ENCODE measurements around the gene HS2ST1.
A peak's percentile ranks its signal among the peaks of the same experiment; 100 is the strongest.

The HS2ST1 gene

DNA sequence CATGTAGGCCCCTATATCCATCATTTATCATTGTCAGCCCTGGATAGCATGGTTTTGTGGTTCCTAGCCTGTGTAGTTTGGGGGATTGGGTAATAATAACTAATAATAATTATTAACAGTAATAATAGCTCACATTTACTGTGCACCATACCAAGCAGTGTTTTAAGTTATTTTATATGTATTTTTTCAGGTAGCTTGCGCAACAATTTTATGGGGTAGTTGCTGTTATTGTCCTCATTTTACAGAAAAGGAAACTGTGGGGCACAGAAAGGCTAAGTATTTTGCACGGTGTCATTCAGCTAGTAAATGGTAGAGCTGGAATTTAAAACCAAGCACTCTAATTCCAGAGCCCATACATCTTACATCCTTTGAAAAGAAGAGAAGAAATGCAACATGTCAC is 179.8 kb downstream of the HS2ST1 start:
- no peak overlapping the region for H3K4me3 ChIP-seq
- H3K27ac ChIP-seq: no peak overlapping the region

GRCh38 chr1:87100271-87100670 is 185.8 kb downstream of the HS2ST1 start:
- Histone ChIP-seq H3K27ac (no peak overlapping the region), H3K4me3 (no peak overlapping the region)

DNA sequence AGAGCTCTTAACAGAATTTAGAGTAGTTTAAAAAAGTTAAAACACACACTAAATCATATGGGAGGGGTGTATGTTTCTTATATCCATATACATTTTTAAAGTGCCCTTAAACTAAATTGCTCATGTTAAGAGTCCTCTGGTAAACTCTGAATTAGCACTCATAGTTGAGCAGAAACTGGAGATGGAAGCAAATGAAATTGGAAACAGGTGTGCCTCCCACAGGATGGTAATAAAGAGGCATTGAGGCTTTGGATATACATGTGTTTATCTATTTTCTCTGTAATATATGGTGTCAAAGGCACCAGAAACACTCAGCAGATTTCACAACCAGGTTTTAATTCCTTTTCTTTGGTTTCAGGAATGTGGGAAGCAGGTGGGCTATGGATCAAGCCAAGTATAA is 188.6 kb downstream of the HS2ST1 start:
- Histone ChIP-seq H3K27ac (no peak overlapping the region), H3K4me3 (no peak overlapping the region)

DNA sequence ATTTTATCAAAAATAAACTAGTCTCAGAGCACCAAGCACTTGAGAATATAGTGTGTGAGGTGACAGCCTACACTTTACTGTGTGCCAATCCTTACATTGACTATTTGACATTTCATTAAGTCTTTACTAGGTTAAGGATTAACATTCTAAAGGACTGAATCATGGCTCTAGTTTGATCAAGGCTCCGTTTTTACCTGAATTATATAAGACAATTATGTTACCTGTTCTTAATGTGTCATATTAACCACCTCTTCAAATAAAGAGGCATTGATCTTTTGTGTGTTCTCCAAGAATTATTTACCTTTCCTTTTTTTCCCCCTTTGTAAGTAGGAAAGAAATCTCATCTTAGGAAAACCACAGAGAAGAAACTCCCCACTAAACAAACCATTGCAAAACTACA is 189.7 kb downstream of the HS2ST1 start:
- no peak overlapping the region for H3K4me3 ChIP-seq
- no peak overlapping the region for H3K27ac ChIP-seq

GRCh38 chr1:87104945-87105344 is 190.5 kb downstream of the HS2ST1 start:
- Histone ChIP-seq H3K4me3 (no peak overlapping the region), H3K27ac (no peak overlapping the region)

- H3K4me3 ChIP-seq: no peak overlapping the region
- H3K27ac ChIP-seq: no peak overlapping the region
Observed at GRCh38 chr1:87106144-87106543, 191.7 kb downstream of the HS2ST1 start.

DNA sequence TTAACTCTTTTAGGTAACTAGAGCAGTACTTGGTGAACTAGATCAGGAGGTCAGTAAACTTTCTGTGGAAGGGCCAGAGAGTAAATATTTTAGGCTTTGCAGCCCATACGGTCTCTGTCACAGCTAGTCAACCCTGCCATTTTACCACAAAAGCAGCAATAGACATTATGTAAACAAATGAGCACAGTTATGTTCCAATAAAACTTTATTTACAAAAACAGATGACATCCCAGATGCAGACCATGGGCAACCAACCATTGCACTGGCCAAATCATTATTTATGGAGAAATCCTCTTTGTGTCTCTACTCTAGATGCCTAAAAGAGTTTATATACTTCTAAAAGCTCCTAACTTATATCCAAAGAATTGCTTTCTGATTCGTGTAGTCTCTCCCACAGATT is 192.4 kb downstream of the HS2ST1 start:
- H3K27ac ChIP-seq: no peak overlapping the region
- H3K4me3 ChIP-seq: no peak overlapping the region

DNA sequence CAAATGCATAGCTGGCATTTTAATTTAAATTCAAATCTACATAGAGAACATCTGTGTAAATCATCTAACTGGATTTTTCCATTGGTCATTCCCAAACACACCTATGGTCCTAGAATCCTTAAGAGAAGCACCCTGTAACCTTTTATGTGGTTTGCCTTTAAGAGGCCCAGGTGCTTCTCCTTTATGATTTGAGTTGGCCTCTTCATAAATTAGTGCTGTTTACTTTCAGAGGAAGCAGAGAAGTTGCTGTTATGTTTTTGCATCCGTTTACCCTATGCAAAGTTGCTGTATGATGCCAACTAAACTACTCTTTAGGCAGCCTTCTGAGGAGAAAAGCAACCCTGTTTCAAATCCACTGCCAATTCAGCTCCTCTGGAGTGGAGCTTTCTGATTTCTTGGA is 193.8 kb downstream of the HS2ST1 start:
- H3K27ac ChIP-seq: no peak overlapping the region
- no peak overlapping the region for H3K4me3 ChIP-seq

DNA sequence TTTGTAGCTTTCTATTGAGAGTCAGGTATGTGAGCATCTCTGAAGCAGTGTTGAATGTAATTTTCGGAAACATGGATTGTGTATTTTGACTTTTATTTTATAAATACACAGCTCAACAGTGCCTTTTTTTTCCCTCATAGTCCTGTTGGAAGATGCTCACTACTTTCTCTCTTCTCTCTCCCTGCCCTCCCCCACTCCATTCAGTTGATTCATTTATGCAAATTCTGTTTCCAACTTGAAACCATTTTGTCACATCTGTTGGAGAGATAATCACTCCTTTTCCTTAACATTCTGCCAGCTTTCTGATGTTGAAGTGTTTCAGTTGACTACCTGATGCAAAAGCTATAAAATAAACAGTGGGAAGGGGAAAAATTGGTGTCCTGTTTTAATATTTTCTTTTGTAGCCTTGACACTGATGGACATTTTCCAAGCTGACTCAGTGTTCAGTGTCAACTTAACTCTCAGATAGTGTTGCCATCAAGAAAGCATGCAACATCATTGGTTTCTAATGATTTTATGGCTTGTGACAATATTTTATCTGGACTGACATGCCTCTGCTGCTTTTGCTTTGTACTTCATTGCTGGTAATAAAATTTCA is 194.5 kb downstream of the HS2ST1 start:
- Histone ChIP-seq H3K4me3 (no peak overlapping the region), H3K27ac (no peak overlapping the region)

- no peak overlapping the region for H3K27ac ChIP-seq
- H3K4me3 ChIP-seq: no peak overlapping the region
Observed at GRCh38 chr1:87111659-87112371, 197.4 kb downstream of the HS2ST1 start.

DNA sequence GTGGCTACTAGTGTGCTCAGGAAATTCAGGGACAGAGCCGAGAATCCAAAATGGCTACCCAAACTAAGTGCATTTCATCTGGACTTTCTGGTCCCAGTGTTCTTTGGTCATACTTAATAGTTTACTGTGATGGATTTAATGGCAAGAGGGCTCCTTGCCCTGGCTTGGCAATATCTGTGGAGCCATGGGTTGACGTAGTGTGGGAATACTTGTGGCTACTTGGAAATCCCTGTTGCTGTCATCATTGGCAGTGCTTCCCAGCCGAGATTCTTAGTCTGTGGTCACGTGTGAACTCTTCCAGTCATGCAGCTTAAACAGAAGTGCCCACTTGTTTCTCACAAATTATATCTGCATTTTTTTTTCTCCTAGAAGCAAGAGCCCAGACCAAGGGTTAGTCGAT is 198.9 kb downstream of the HS2ST1 start:
- H3K4me3 ChIP-seq: no peak overlapping the region
- H3K27ac ChIP-seq: no peak overlapping the region

DNA sequence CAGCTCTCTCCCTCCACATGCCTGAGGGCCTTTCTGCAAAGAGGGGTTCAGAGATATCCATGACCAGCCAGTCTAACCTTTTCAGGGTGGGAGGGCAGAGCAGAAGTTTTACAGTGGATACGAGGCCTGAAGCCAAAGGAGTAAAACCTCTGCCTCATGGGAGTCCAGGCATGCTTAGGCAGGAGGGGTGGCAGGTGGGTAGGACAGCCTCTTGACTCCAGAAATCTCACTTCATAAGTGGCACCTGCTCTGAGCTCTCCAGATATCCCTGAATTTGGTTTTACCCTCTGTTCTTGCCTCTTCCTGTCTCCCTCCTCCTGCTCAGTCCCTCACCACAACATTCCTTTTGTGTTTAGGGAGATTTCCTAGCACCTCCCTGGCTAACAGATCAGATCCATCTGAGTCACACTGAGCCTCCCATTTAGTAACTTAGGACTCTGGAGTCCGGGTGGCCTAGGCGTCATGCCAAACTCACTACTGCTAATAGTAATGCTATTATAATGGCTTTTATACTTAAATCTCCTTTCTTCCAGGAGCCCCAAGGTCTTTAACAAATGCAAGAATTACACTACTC is 201.0 kb downstream of the HS2ST1 start:
- no peak overlapping the region for H3K27ac ChIP-seq
- no peak overlapping the region for H3K4me3 ChIP-seq

DNA sequence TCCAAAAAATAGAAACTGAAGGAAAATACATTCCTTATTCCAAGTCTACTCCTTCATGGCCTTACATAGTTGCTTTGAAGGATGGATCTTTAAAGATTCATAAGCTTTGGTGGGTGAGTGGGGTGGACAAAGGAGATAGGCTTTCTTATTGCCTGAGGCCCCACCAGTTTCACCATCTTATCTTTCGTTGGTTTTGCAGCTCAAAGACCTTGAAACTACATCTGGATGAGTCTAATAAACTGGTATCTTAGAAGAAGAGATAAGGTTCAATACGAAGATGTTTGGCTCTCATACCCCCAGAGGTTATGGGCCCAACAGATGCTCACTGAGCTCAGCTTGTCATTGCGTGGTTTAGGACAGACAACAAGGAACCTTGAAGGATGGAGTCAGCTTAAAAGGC is 201.5 kb downstream of the HS2ST1 start:
- H3K27ac ChIP-seq: no peak overlapping the region

DNA sequence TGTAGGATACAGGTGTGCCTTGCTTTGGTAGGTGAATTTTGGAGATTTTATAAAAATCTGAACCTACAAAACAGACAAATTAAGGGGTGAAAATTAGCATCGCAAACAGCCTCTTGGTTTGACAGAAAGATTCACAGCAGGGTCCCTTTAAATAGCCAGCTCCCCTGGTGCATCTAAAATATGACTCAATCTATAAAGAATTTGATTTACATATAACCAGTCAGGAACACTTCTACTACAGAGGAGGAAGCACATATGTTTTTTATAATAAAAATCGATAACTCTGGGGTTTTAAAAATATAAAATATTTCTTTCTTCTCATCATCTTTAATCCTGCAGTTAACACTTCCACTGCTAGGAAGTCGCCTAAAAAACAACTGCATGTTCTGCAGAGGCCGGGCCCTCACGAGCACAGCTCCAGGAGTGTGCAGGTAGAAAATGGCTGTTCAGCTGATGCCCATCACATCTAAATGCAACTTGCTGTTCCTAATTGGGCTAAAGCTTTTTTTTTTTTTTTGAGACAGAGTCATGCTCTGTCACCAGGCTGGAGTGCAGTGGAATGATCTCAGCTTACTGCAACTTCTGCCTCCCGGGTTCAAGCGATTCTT is 203.4 kb downstream of the HS2ST1 start:
- Histone ChIP-seq H3K4me3 (no peak overlapping the region), H3K27ac (no peak overlapping the region)

More for the DNA sequence above, 201.5 kb downstream of the HS2ST1 start:
- H3K4me3 ChIP-seq: no peak overlapping the region

GRCh38 chr1:87119541-87120140 is 205.2 kb downstream of the HS2ST1 start:
- Histone ChIP-seq H3K4me3 (no peak overlapping the region), H3K27ac (no peak overlapping the region)

- H3K27ac ChIP-seq: no peak overlapping the region
- no peak overlapping the region for H3K4me3 ChIP-seq
Observed at GRCh38 chr1:87120779-87121178, 206.3 kb downstream of the HS2ST1 start.

GRCh38 chr1:87121711-87122163 is 207.3 kb downstream of the HS2ST1 start:
- Histone ChIP-seq H3K4me3 (no peak overlapping the region), H3K27ac (peak overlapping the region in 2 of 21 experiments; percentile 32 to 55)

GRCh38 chr1:87122243-87122642 is 207.8 kb downstream of the HS2ST1 start:
- Histone ChIP-seq H3K4me3 (no peak overlapping the region), H3K27ac (peak overlapping the region in 2 of 21 experiments; percentile 32 to 55)

DNA sequence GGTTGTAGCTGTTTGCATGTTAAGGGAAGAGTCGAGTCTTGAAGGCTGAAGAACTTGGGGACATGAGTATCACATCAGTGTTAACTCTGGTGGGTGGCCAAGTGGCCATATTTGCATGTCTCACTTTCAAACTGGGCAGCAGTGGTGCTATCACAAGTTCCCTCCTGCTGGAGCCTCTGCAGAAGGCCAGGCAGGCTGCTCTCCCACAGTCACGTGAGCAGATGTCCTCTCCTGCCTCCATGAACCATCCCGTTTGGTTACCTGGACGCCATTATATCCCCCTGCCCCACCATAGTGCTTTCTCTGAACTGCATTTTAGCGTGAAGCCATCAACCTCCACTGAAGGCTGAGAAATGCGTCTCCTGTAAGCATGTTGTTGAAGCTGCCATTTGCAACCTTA is 209.2 kb downstream of the HS2ST1 start:
- Histone ChIP-seq H3K4me3 (no peak overlapping the region), H3K27ac (no peak overlapping the region)

- Histone ChIP-seq H3K27ac (no peak overlapping the region), H3K4me3 (no peak overlapping the region)
Observed at GRCh38 chr1:87126886-87127505, 212.6 kb downstream of the HS2ST1 start.

Measured in skin epidermis (tissue), 12 donors.